Heart right ventricle (tissue), 16 donors: ENCODE data around the gene TMEM184C. TPM values are rescaled to one million over a fixed set of nuclear protein-coding genes. Genes with fewer than 3 reads are reported as not detected.

Experiments
- ATAC-seq, 8 donors: fragments of 200-7000 bp; cut with Tn5 transposase; one replicate each; pipeline ENCODE4 v1.9.1; 2020; ENCODE audit warnings: mild to moderate bottlenecking in 8 of 8, moderate library complexity in 8 of 8, moderate number of reproducible peaks in 1 of 8
- DNase-seq, 2 donors: peaks; one replicate each; pipeline ENCODE4 v3.0.0-alpha.2; 2020
- H3K27ac ChIP-seq, 10 donors: fragments of 200-600 bp; sonication (generic) in 2 of 10; one replicate each; pipeline versions ENCODE4 v1.5.0 to v1.8.0; 2020 to 2022; ENCODE audit warnings: mild to moderate bottlenecking in 3 of 10
- H3K27me3 ChIP-seq, 7 donors: fragments of 200-600 bp; one replicate each; pipeline ENCODE4 v1.8.0; 2021 to 2022; ENCODE audit warnings: mild to moderate bottlenecking in 2 of 7
- H3K36me3 ChIP-seq, 9 donors: fragments of 200-600 bp; sonication (generic) in 1 of 9; one replicate each; pipeline versions ENCODE4 v1.5.0 to v1.8.0; 2020 to 2022; ENCODE audit warnings: mild to moderate bottlenecking in 2 of 9
- H3K4me1 ChIP-seq, 9 donors: fragments of 200-600 bp; sonication (generic) in 1 of 9; one replicate each; pipeline versions ENCODE4 v1.5.0 to v1.8.0; 2020 to 2022; ENCODE audit warnings: mild to moderate bottlenecking in 4 of 9
- H3K4me3 ChIP-seq, 10 donors: fragments of 200-600 bp; sonication (generic) in 2 of 10; one replicate each; pipeline versions ENCODE4 v1.5.0 to v1.8.0; 2020 to 2022; ENCODE audit warnings: mild to moderate bottlenecking in 7 of 10, moderate library complexity in 2 of 10
- H3K9me3 ChIP-seq, 11 donors: fragments of 200-600 bp in 10 of 11; sonication (generic) in 2 of 11; one replicate each; pipeline versions ENCODE4 v1.5.0 to v1.8.0; 2013 to 2022; ENCODE audit warnings: mild to moderate bottlenecking in 2 of 11, control low read depth in 1 of 11, moderate library complexity in 1 of 11
- WGBS, 2 donors: extraction: QIAGEN DNeasy Blood & Tissue Kit; methylation state at CpG; one replicate each; pipeline ENCODE4 v1.1.7; 2013; ENCODE audit warnings: inconsistent platforms in 1 of 2; 5-methylcytosine and 5-hydroxymethylcytosine counted together
- intact Hi-C, 10 donors: fragments of 100-400 bp; cut with DNase I; formaldehyde crosslinking; loops; one replicate each; pipeline versions ENCODE4 v1.11.1 to v1.14.2; 2022
- polyA plus RNA-seq, 2 donors: library from polyadenylated mRNA; stranded (reverse); fragments of 200-250 nt; gene quantifications; one replicate each; pipeline ENCODE4 v1.2.3, GENCODE V29; 2013
- total RNA-seq, 10 donors: library from RNA; stranded (reverse); fragmentation: NEBNext Ultra II Directional in 3 of 10; extraction: Animal tissue kit (Norgen Biotek cat#: 25700) in 3 of 10; gene quantifications; one replicate each; pipeline versions ENCODE4 v1.2.1 to v1.2.4, GENCODE V29; 2021 to 2023
- TF ChIP-seq, protein P1 (sequence below), 9 donors: fragments of 200-600 bp; sonication (generic) in 2 of 9; IDR thresholded peaks; one replicate each; pipeline versions ENCODE4 v1.5.0 to v1.8.0; 2021 to 2022; ENCODE audit warnings: antibody characterized with exemption in 9 of 9, mild to moderate bottlenecking in 5 of 9, moderate library complexity in 1 of 9
- donor health status: Arrhythmogenic right ventricular cardiomyopathy.
- donor health status: ischemic (EF 13 %, LVEDD 7.1; RV severe dilation, severe dysfunction).
- donor health status: healthy with polysubstance abuse.
- donor health status: DM: no; HTN: yes; CAD: no.
- donor health status: DM: no; HTN: no; CAD: no.
- donor health status: ischemic (EF 25% LVEDD 6.9; RV normal size, moderate dysfunction).
- donor health status: ischemic (EF 25% LVEDD 5.7; RV mildly dilated, moderate dysfunction).
- donor health status: healthy.
- donor health status: DM: yes; HTN: yes; CAD: no.
- donor health status: Ischemic cardiomyopathy.
- donor health status: ischemic (EF 35%, LVEDD 5.7; RV mildly dilated, moderate dysfunction).
- donor health status: nonischemic (EF 11% LVEDD 7.7; RV severe dilation, severe dysfunction).
- donor health status: DM: yes; HTN: yes; CAD: no.
- donor health status: PGD.
- donor health status: ischemic (EF 29% LVEDD 5.4; RV normal size, mild dysfunction).
- donor health status: nonischemic (EF 23%, LVEDD 6.1; RV moderate dilation, normal function).

Gene TMEM184C
- total and polyA plus RNA-seq, 12 donors: 3.2 to 30.5 (median 21.1) TPM

GRCh38 chr4:147628415-147628814 is 11.2 kb downstream of the TMEM184C start:
- Histone ChIP-seq H3K27me3 (no peaks in the 10 kb centered on the region), H3K9me3 (no peaks in the 10 kb centered on the region), H3K4me1 (peaks cover 0 to 4% (median 0%) of the 10 kb centered on the region in 9 donors), H3K36me3 (peaks cover 0 to 100% (median 71%) of the 10 kb centered on the region in 9 donors), H3K27ac (no peak overlapping the region), H3K4me3 (no peak overlapping the region)
- no peak for ATAC-seq
- 68 to 73% methylated on average over 3 of the region's 3 CpGs for WGBS, 2 donors
- DNase-seq: no peak
- TF ChIP-seq, protein P1, sequence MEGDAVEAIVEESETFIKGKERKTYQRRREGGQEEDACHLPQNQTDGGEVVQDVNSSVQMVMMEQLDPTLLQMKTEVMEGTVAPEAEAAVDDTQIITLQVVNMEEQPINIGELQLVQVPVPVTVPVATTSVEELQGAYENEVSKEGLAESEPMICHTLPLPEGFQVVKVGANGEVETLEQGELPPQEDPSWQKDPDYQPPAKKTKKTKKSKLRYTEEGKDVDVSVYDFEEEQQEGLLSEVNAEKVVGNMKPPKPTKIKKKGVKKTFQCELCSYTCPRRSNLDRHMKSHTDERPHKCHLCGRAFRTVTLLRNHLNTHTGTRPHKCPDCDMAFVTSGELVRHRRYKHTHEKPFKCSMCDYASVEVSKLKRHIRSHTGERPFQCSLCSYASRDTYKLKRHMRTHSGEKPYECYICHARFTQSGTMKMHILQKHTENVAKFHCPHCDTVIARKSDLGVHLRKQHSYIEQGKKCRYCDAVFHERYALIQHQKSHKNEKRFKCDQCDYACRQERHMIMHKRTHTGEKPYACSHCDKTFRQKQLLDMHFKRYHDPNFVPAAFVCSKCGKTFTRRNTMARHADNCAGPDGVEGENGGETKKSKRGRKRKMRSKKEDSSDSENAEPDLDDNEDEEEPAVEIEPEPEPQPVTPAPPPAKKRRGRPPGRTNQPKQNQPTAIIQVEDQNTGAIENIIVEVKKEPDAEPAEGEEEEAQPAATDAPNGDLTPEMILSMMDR (IDR thresholded peaks at IDR 0.05): no peak
- intact Hi-C loops: no loop called here

GRCh38 chr4:147629783-147630730 is 12.9 kb downstream of the TMEM184C start:
- H3K36me3 ChIP-seq: peaks cover 0 to 100% (median 70%) of the 10 kb centered on the region in 9 donors
- H3K27me3 ChIP-seq: no peaks in the 10 kb centered on the region
- H3K4me1 ChIP-seq: no peaks in the 10 kb centered on the region
- 90 to 96% methylated on average over 1 of the region's 1 CpG for WGBS, 2 donors
- H3K4me3 ChIP-seq: no peak overlapping the region
- TF ChIP-seq, protein P1 (IDR thresholded peaks at IDR 0.05): no peak
- intact Hi-C loops: no loop called here
- H3K9me3 ChIP-seq: no peaks in the 10 kb centered on the region
- H3K27ac ChIP-seq: no peak overlapping the region
- DNase-seq (no peak), ATAC-seq (no peak)

DNA sequence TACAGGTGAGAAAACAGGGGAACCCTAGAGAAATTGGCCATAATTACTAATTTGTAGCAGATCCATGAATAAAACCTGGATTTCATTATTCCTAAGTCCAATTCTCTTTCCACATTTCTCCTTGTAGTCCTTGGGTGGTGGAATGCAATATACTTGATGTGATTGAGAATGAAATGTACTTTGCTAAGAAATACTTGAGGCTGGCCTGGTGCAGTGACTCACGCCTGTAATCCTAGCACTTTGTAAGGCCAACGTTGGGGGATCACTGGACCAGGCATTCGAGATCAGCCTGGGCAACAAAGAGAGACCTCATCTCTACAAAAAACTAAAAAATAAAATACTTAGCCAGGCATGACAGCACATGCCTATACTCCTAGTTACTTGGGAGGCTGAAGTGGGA is 15.9 kb downstream of the TMEM184C start:
- Histone ChIP-seq H3K27ac (no peak overlapping the region), H3K4me1 (no peaks in the 10 kb centered on the region), H3K9me3 (peaks cover 0 to 8% (median 0%) of the 10 kb centered on the region in 11 donors), H3K27me3 (no peaks in the 10 kb centered on the region), H3K4me3 (no peak overlapping the region), H3K36me3 (peaks cover 0 to 100% (median 64%) of the 10 kb centered on the region in 9 donors)
- WGBS, 2 donors: 89 to 90% methylated on average over 3 of the region's 3 CpGs
- intact Hi-C loops: no loop called here
- DNase-seq (no peak), ATAC-seq (no peak)
- TF ChIP-seq, protein P1 (IDR thresholded peaks at IDR 0.05): no peak

DNA sequence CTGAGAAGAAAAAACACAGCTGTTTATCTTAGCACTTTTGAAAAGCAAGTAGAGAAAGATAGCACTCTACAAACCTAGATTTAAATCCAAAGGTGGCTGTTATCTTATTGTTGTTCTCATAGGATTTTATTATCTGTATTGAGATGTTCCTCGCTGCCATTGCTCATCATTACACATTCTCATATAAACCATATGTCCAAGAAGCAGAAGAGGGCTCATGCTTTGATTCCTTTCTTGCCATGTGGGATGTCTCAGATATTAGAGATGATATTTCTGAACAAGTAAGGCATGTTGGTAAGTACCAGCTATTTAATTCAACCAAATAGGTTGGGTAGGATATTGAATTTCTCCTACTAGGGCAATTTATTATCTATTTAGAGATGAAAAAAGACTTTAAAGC is 16.4 kb downstream of the TMEM184C start:
- Histone ChIP-seq H3K27me3 (no peaks in the 10 kb centered on the region), H3K9me3 (peaks cover 0 to 8% (median 0%) of the 10 kb centered on the region in 11 donors), H3K36me3 (peaks cover 0 to 100% (median 59%) of the 10 kb centered on the region in 9 donors), H3K4me3 (no peak overlapping the region), H3K4me1 (no peaks in the 10 kb centered on the region), H3K27ac (no peak overlapping the region)
- ATAC-seq (no peak), DNase-seq (no peak)
- 89 to 91% methylated on average over 1 of the region's 1 CpG for WGBS, 2 donors
- intact Hi-C loops: no loop called here
- TF ChIP-seq, protein P1 (IDR thresholded peaks at IDR 0.05): no peak
